ENCODE measurements around the gene C8G.

GRCh38 chr9:136983656-136984314, 38.7 kb downstream of the C8G start:
- TF ChIP-seq CTCF (IDR thresholded peaks at IDR 0.05) (no peak), TCF7L2 (IDR thresholded peaks at IDR 0.05; ENCODE audit: low read depth, low read length) (no peak), SIN3A (IDR thresholded peaks at IDR 0.05; ENCODE audit: borderline replicate concordance, insufficient read depth, low read depth, low read length) (no peak), POLR2AphosphoS5 (IDR thresholded peaks at IDR 0.05; ENCODE audit: low read depth, low read length) (no peak)
- TF ChIP-seq, protein P1, sequence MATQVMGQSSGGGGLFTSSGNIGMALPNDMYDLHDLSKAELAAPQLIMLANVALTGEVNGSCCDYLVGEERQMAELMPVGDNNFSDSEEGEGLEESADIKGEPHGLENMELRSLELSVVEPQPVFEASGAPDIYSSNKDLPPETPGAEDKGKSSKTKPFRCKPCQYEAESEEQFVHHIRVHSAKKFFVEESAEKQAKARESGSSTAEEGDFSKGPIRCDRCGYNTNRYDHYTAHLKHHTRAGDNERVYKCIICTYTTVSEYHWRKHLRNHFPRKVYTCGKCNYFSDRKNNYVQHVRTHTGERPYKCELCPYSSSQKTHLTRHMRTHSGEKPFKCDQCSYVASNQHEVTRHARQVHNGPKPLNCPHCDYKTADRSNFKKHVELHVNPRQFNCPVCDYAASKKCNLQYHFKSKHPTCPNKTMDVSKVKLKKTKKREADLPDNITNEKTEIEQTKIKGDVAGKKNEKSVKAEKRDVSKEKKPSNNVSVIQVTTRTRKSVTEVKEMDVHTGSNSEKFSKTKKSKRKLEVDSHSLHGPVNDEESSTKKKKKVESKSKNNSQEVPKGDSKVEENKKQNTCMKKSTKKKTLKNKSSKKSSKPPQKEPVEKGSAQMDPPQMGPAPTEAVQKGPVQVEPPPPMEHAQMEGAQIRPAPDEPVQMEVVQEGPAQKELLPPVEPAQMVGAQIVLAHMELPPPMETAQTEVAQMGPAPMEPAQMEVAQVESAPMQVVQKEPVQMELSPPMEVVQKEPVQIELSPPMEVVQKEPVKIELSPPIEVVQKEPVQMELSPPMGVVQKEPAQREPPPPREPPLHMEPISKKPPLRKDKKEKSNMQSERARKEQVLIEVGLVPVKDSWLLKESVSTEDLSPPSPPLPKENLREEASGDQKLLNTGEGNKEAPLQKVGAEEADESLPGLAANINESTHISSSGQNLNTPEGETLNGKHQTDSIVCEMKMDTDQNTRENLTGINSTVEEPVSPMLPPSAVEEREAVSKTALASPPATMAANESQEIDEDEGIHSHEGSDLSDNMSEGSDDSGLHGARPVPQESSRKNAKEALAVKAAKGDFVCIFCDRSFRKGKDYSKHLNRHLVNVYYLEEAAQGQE (IDR thresholded peaks at IDR 0.05; ENCODE audit: insufficient read depth in 1 of 2, low read depth in 2 of 2, low read length in 1 of 2) = no peak
